HEK293T (cell line): ENCODE measurements around the gene SLC2A5.

ENCODE experiments used
- ARNT ChIP-seq: fragments of 450-650 bp; IDR thresholded peaks from 2 replicates; pipeline ENCODE4 v1.6.1; 2017; ENCODE audit warnings: mild to moderate bottlenecking
- BHLHE40 ChIP-seq: fragments of 450-650 bp; IDR thresholded peaks from 2 replicates; pipeline ENCODE4 v1.6.1; 2016; ENCODE audit warnings: mild to moderate bottlenecking, moderate library complexity, borderline replicate concordance
- CTBP1 ChIP-seq: fragments of 450-650 bp; IDR thresholded peaks from 2 replicates; pipeline ENCODE4 v1.6.1; 2016; ENCODE audit warnings: borderline replicate concordance
- ELF4 ChIP-seq: fragments of 450-650 bp; IDR thresholded peaks from 2 replicates; pipeline ENCODE4 v1.6.1; 2017; ENCODE audit warnings: antibody characterized with exemption
- FOXK2 ChIP-seq: fragments of 450-650 bp; IDR thresholded peaks from 2 replicates; pipeline ENCODE4 v1.6.1; 2016; ENCODE audit warnings: mild to moderate bottlenecking
- FOXM1 ChIP-seq: fragments of 450-650 bp; IDR thresholded peaks from 2 replicates; pipeline ENCODE4 v1.6.1; 2017; ENCODE audit warnings: mild to moderate bottlenecking, borderline replicate concordance
- L3MBTL2 ChIP-seq: fragments of 450-650 bp; conservative IDR thresholded peaks from 2 replicates; pipeline ENCODE4 v1.6.1; 2016; ENCODE audit warnings: mild to moderate bottlenecking
- NFRKB ChIP-seq: fragments of 450-650 bp; IDR thresholded peaks from 2 replicates; pipeline ENCODE4 v1.6.1; 2016; ENCODE audit warnings: mild to moderate bottlenecking, moderate library complexity
- PKNOX1 ChIP-seq: fragments of 450-650 bp; IDR thresholded peaks from 2 replicates; pipeline ENCODE4 v1.6.1; 2016
- SP1 ChIP-seq: fragments of 450-650 bp; IDR thresholded peaks from 2 replicates; pipeline ENCODE4 v1.6.1; 2017
- SUZ12 ChIP-seq: fragments of 450-650 bp; IDR thresholded peaks from 2 replicates; pipeline ENCODE4 v1.6.1; 2016; ENCODE audit warnings: mild to moderate bottlenecking
- TARDBP ChIP-seq: fragments of 450-650 bp; IDR thresholded peaks from 2 replicates; pipeline ENCODE4 v1.6.1; 2016

GRCh38 chr1:8989821-8990220 is 79.6 kb downstream of the SLC2A5 start:
- TF ChIP-seq TARDBP: no peak
- TF ChIP-seq CTBP1: no peak
- TF ChIP-seq ARNT: no peak
- TF ChIP-seq SP1: no peak
- no peak for TF ChIP-seq SUZ12
- no peak for TF ChIP-seq BHLHE40
- TF ChIP-seq FOXK2: no peak
- TF ChIP-seq FOXM1: no peak
- TF ChIP-seq ELF4: no peak
- no peak for TF ChIP-seq L3MBTL2
- no peak for TF ChIP-seq NFRKB
- no peak for TF ChIP-seq PKNOX1
